Endothelial cell (in vitro differentiated cells): ENCODE measurements around the gene ADCY1. TPM values are rescaled to one million over a fixed set of nuclear protein-coding genes. Genes with fewer than 3 reads are reported as not detected.

Experiments
- DNase-seq: peaks from one replicate; pipeline ENCODE4 v3.0.0; 2021; ENCODE audit warnings: low spot score
- H3K27ac Mint-ChIP-seq: one replicate; pipeline ENCODE4 v1.8.0; 2021; ENCODE audit warnings: mixed read lengths, inconsistent platforms; ENCODE audit not compliant: unreplicated experiment
- H3K27me3 Mint-ChIP-seq: one replicate; pipeline ENCODE4 v1.8.0; 2021; ENCODE audit warnings: mild to moderate bottlenecking, moderate library complexity, mixed read lengths, inconsistent platforms; ENCODE audit not compliant: unreplicated experiment
- H3K36me3 Mint-ChIP-seq: one replicate; pipeline ENCODE4 v1.8.0; 2021; ENCODE audit warnings: mild to moderate bottlenecking, low read depth, mixed read lengths, inconsistent platforms; ENCODE audit not compliant: unreplicated experiment
- H3K4me1 Mint-ChIP-seq: one replicate; pipeline ENCODE4 v1.8.0; 2021; ENCODE audit warnings: mild to moderate bottlenecking, mixed read lengths, inconsistent platforms; ENCODE audit not compliant: unreplicated experiment
- H3K4me3 Mint-ChIP-seq: one replicate; pipeline ENCODE4 v1.8.0; 2021; ENCODE audit warnings: mild to moderate bottlenecking, mixed read lengths, inconsistent platforms; ENCODE audit not compliant: unreplicated experiment
- H3K9me3 Mint-ChIP-seq: one replicate; pipeline ENCODE4 v1.8.0; 2021; ENCODE audit warnings: mixed read lengths, inconsistent platforms; ENCODE audit not compliant: unreplicated experiment
- total RNA-seq: library from RNA; stranded (reverse); fragmentation: NEBNext Ultra II Directional; extraction: Animal tissue kit (Norgen Biotek cat#: 25700); gene quantifications from one replicate; pipeline ENCODE4 v1.2.1, GENCODE V29; 2021; ENCODE audit not compliant: unreplicated experiment
- TF ChIP-seq, protein P1 (sequence below): fragments of 200-600 bp; sonication (generic); IDR thresholded peaks from one replicate; pipeline ENCODE4 v1.5.0; 2021; ENCODE audit warnings: antibody characterized with exemption; ENCODE audit not compliant: unreplicated experiment

ADCY1 gene
- total RNA-seq, 1 donor from 2014 or later: 50.7 TPM

DNA sequence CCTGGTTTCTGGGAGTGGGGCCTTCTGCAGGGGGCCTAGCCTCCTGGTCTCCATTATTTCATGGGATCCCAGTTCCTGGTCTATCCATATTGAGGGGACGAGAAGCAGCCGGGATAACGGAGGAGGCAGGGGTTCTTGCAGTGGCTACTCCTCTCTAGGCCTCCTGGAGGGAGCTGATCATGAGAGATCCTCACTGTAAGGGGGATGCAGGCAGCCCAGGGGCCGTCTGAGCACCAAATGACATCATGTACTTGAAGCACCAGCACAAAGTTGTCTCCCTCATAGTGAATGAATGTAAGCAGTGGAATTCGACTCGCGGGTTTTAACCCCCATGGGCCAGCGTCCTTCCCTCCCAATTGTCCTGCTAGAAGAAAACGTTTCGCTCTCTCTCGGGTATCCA is 964 bp upstream of the ADCY1 start:
- DNase-seq: no peak
- Mint-ChIP-seq H3K27me3 (peaks cover 19% of the 10 kb centered on the region), H3K4me1 (peaks cover 10% of the 10 kb centered on the region), H3K4me3 (peak overlapping the region; percentile 90), H3K9me3 (no peaks in the 10 kb centered on the region), H3K36me3 (no peaks in the 10 kb centered on the region), H3K27ac (peak overlapping the region; percentile 48)
- TF ChIP-seq, protein P1, sequence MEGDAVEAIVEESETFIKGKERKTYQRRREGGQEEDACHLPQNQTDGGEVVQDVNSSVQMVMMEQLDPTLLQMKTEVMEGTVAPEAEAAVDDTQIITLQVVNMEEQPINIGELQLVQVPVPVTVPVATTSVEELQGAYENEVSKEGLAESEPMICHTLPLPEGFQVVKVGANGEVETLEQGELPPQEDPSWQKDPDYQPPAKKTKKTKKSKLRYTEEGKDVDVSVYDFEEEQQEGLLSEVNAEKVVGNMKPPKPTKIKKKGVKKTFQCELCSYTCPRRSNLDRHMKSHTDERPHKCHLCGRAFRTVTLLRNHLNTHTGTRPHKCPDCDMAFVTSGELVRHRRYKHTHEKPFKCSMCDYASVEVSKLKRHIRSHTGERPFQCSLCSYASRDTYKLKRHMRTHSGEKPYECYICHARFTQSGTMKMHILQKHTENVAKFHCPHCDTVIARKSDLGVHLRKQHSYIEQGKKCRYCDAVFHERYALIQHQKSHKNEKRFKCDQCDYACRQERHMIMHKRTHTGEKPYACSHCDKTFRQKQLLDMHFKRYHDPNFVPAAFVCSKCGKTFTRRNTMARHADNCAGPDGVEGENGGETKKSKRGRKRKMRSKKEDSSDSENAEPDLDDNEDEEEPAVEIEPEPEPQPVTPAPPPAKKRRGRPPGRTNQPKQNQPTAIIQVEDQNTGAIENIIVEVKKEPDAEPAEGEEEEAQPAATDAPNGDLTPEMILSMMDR: no peak

- no peak for DNase-seq
- peaks cover 19% of the 10 kb centered on the region for H3K27me3 Mint-ChIP-seq
- H3K4me3 Mint-ChIP-seq: no peak overlapping the region
- H3K27ac Mint-ChIP-seq: no peak overlapping the region
- TF ChIP-seq, protein P1: no peak
- H3K36me3 Mint-ChIP-seq: no peaks in the 10 kb centered on the region
- no peaks in the 10 kb centered on the region for H3K9me3 Mint-ChIP-seq
- H3K4me1 Mint-ChIP-seq: peaks cover 17% of the 10 kb centered on the region
Observed at GRCh38 chr7:45574416-45574668, 174 bp downstream of the ADCY1 start.

- Mint-ChIP-seq H3K9me3 (no peaks in the 10 kb centered on the region), H3K36me3 (no peaks in the 10 kb centered on the region), H3K27ac (no peak overlapping the region), H3K27me3 (peaks cover 19% of the 10 kb centered on the region), H3K4me3 (peak overlapping the region; percentile 92), H3K4me1 (peaks cover 22% of the 10 kb centered on the region)
- peak; percentile 61 for DNase-seq
- TF ChIP-seq, protein P1: no peak
Observed at GRCh38 chr7:45574669-45575500, 717 bp downstream of the ADCY1 start.

GRCh38 chr7:45575501-45576248 is 1.5 kb downstream of the ADCY1 start:
- H3K9me3 Mint-ChIP-seq: no peaks in the 10 kb centered on the region
- DNase-seq: no peak
- H3K4me1 Mint-ChIP-seq: peaks cover 28% of the 10 kb centered on the region
- H3K36me3 Mint-ChIP-seq: no peaks in the 10 kb centered on the region
- no peak overlapping the region for H3K27ac Mint-ChIP-seq
- TF ChIP-seq, protein P1: no peak
- peak overlapping the region; percentile 92 for H3K4me3 Mint-ChIP-seq
- peaks cover 19% of the 10 kb centered on the region for H3K27me3 Mint-ChIP-seq
